Small intestine (tissue), 7 donors: Measurements from ENCODE around the gene GSX1. TPM values are rescaled to one million over a fixed set of nuclear protein-coding genes. Genes with fewer than 3 reads are reported as not detected.

Experiments used
- DNase-seq, 2 donors: peaks; one replicate each; pipeline versions ENCODE4 v3.0.0 to v3.0.0-alpha.2; 2013
- FAIRE-seq: peaks from 2 replicates; lab custom pipeline; 2012; peaks lifted over from hg19 to GRCh38; lab: Jason Lieb, UNC
- H3K27ac ChIP-seq, 3 donors: one replicate each; pipeline ENCODE4 v1.5.1; 2013; ENCODE audit warnings: low read length in 2 of 3, mild to moderate bottlenecking in 2 of 3, control low read depth in 1 of 3, inconsistent platforms in 1 of 3, low read depth in 1 of 3, moderate library complexity in 1 of 3
- H3K27me3 ChIP-seq, 3 donors: one replicate each; pipeline ENCODE4 v1.6.1; 2013; ENCODE audit warnings: low read length in 3 of 3, inconsistent platforms in 1 of 3; ENCODE audit not compliant: control insufficient read depth in 3 of 3, insufficient read depth in 3 of 3
- H3K36me3 ChIP-seq, 3 donors: one replicate each; pipeline ENCODE4 v1.6.1; 2013; ENCODE audit warnings: low read length in 3 of 3, inconsistent platforms in 1 of 3, low read depth in 1 of 3, mild to moderate bottlenecking in 1 of 3, moderate library complexity in 1 of 3; ENCODE audit not compliant: control insufficient read depth in 3 of 3, insufficient read depth in 2 of 3
- H3K4me1 ChIP-seq, 3 donors: one replicate each; pipeline ENCODE4 v1.6.1; 2013; ENCODE audit warnings: low read length in 2 of 3, inconsistent platforms in 1 of 3, low read depth in 1 of 3, mild to moderate bottlenecking in 1 of 3, moderate library complexity in 1 of 3; ENCODE audit not compliant: control insufficient read depth in 3 of 3, insufficient read depth in 2 of 3
- H3K4me3 ChIP-seq, 3 donors: one replicate each; pipeline ENCODE4 v1.5.1; 2013; ENCODE audit warnings: low read length in 3 of 3, control low read depth in 1 of 3, inconsistent platforms in 1 of 3, low read depth in 1 of 3, mild to moderate bottlenecking in 1 of 3, moderate library complexity in 1 of 3
- H3K9me3 ChIP-seq, 2 donors: one replicate each; pipeline ENCODE4 v1.6.1; 2013; ENCODE audit warnings: low read depth in 1 of 2, low read length in 1 of 2; ENCODE audit not compliant: control insufficient read depth in 2 of 2, insufficient read depth in 1 of 2
- WGBS, 3 donors: extraction: QIAGEN DNeasy Blood & Tissue Kit; methylation state at CpG; one replicate each; pipeline ENCODE4 v1.1.7; 2013; 5-methylcytosine and 5-hydroxymethylcytosine counted together
- polyA plus RNA-seq, 4 donors: library from polyadenylated mRNA; stranded (reverse) in 3 of 4; unstranded in 1 of 4; fragments of 200-250 nt in 3 of 4; fragments of 120-200 nt in 1 of 4; gene quantifications; one replicate each; pipeline versions ENCODE4 v1.2.1 to v1.2.3, GENCODE V29; 2013
- donor health status: healthy with polysubstance abuse.
- donor health status: control.
- donor health status: control.
- donor health status: Bipolar disorder and iron deficiency.
- donor health status: healthy.

The GSX1 gene
- polyA plus RNA-seq, 4 donors: not detected

DNA sequence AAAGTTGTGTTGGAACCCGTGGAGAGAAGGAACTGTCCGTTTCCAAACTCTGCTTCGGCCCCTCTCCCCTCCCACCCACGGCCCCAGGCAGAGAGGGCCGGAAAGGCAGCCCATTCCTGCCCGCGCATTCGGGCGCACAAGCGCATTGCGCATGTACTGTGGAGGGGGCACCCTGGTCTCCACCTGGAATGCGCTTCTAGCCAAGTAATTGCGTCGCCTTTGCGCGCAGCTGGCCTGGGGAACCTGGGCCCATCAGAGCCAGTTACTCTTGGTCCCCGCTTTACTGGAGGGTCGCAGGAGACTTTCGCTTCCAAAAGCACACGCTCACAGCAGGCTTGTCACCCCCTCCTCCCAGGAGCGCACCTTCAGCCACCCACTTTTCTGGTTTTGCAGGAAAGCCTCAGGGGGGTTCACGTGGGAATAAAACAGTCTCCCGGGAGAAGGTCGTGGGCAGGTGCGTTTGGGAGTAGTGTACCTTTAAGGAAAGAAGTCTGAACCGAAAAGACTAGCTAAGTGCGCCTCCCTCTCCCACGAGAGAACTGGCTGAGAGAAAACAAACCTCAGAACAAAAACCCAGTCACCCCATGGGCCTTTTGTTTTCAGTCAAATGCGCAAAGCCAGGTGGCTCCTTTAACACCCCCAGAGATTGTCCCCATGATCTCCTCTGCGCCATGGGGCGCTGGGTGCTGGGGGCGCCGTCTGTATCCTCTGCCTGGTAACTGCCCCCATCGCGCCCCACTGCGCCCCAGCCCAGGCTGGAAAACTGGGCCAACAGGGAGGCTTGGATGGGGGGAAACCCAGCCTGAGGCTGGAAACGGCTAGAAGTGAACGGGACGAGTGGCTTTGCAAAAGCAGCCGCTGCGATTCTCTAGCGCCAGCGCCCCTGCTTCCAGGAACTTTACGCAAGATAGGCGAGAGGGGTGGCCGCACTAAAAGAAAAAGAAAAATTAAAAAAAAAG lies 28.5 kb downstream of the GSX1 start:
- no peaks in the 10 kb centered on the region for H3K36me3 ChIP-seq
- DNase-seq (no peak), FAIRE-seq (no peak)
- H3K4me3 ChIP-seq: no peak overlapping the region
- WGBS, 3 donors: 2 to 8% (median 8%) methylated on average over 46 of the region's 46 CpGs
- no peaks in the 10 kb centered on the region for H3K4me1 ChIP-seq
- H3K27me3 ChIP-seq: peaks cover 13 to 89% (median 26%) of the 10 kb centered on the region in 3 donors
- H3K9me3 ChIP-seq: no peaks in the 10 kb centered on the region
- no peak overlapping the region for H3K27ac ChIP-seq

DNA sequence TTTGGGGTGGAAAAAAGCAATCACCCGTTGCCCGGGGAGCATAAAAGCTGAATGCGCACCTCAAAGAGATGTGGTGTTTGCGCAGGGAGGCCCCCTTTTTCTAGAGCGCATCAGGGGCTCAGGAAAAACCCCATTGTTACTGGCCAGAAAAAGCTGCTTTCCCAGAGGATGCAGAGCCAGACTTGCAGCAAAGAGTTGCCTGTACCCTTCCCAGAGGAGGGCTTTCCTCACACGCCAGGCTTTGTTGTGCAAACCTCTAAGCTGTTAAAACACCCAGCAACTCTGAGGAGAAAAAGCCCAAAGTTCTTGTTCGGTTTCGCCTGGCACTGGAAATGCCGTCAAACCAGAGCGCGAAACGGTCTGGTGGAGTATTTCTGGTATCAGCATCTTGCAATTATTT lies 29.3 kb downstream of the GSX1 start:
- Histone ChIP-seq H3K27me3 (peaks cover 13 to 86% (median 26%) of the 10 kb centered on the region in 3 donors), H3K9me3 (no peaks in the 10 kb centered on the region), H3K4me1 (no peaks in the 10 kb centered on the region), H3K4me3 (no peak overlapping the region), H3K27ac (no peak overlapping the region), H3K36me3 (no peaks in the 10 kb centered on the region)
- DNase-seq (no peak), FAIRE-seq (no peak)
- WGBS, 3 donors: 2 to 8% (median 3%) methylated on average over 12 of the region's 12 CpGs

DNA sequence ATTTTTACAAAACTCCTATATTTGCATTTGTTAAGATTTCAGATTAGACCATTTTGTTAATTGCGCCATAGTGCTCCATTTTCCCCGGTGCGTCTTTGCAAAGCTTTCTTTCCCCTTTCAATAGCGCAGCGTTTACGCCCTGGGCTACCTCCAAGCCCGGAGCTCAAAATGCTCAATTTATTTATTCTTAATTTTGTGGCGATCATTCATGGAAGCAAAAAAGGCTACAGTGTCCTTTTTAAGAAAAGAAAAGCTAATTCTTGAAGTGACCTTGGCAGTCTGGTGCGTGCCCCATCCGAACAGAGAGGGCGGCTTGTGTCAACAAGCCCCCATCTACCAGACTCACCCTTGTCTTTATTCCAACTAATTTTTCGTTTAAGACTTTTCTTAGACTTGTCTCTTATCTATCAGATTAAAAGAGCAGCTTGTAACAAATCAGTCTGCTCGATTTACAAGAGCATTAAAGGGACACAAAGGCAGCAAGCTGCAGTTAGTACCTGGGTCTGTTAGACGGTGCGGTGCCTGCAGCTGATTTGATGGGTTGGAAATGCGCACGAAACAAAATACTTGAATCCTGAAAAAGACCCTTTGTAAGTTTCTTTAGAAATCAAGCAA lies 30.1 kb downstream of the GSX1 start:
- no peaks in the 10 kb centered on the region for H3K9me3 ChIP-seq
- H3K4me3 ChIP-seq: no peak overlapping the region
- FAIRE-seq: no peak
- H3K27ac ChIP-seq: no peak overlapping the region
- H3K27me3 ChIP-seq: peaks cover 13 to 79% (median 26%) of the 10 kb centered on the region in 3 donors
- DNase-seq: peak in 1 of 2 donors; percentile 13
- H3K4me1 ChIP-seq: peaks cover 0 to 4% (median 0%) of the 10 kb centered on the region in 3 donors
- H3K36me3 ChIP-seq: no peaks in the 10 kb centered on the region
- 6 to 11% (median 10%) methylated on average over 17 of the region's 17 CpGs for WGBS, 3 donors

GRCh38 chr13:27822873-27823311 lies 30.6 kb downstream of the GSX1 start:
- H3K27ac ChIP-seq: no peak overlapping the region

DNA sequence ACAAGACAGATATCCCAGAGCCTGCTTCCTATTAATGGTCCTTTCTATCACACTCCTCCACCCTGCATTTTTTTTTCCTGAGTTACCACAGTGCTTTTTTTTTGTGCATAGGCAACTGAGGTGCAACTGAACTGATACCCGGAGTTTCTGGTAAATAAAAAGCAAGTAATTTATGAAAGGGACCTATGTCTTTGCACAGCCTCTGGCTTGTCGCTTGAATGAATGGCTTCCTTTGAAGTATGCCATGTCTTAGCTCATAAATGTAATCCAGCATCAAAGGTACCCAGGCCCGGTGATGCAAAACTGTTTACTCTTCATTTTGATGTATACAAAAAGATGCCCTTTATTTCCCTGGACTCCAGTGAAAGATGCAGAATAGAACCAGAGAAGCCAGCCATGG lies 31.8 kb downstream of the GSX1 start:
- no peak for FAIRE-seq
- H3K36me3 ChIP-seq: no peaks in the 10 kb centered on the region
- H3K9me3 ChIP-seq: no peaks in the 10 kb centered on the region
- H3K27ac ChIP-seq: no peak overlapping the region
- no peak overlapping the region for H3K4me3 ChIP-seq
- DNase-seq: no peak
- H3K4me1 ChIP-seq: peaks cover 0 to 4% (median 2%) of the 10 kb centered on the region in 3 donors
- peaks cover 13 to 68% (median 26%) of the 10 kb centered on the region in 3 donors for H3K27me3 ChIP-seq
- WGBS, 3 donors: 6 to 16% (median 12%) methylated on average over 3 of the region's 3 CpGs

More at GRCh38 chr13:27822873-27823311, 30.6 kb downstream of the GSX1 start:
- Histone ChIP-seq H3K27me3 (peaks cover 13 to 77% (median 26%) of the 10 kb centered on the region in 3 donors), H3K36me3 (no peaks in the 10 kb centered on the region), H3K4me3 (no peak overlapping the region), H3K9me3 (no peaks in the 10 kb centered on the region), H3K4me1 (peaks cover 0 to 4% (median 2%) of the 10 kb centered on the region in 3 donors)
- DNase-seq: peak in 1 of 2 donors; percentile 27
- no peak for FAIRE-seq
- 3 to 8% (median 8%) methylated on average over 18 of the region's 18 CpGs for WGBS, 3 donors

GRCh38 chr13:27825072-27825471 lies 32.8 kb downstream of the GSX1 start:
- Histone ChIP-seq H3K9me3 (no peaks in the 10 kb centered on the region), H3K4me3 (no peak overlapping the region), H3K27me3 (peaks cover 13 to 58% (median 23%) of the 10 kb centered on the region in 3 donors), H3K4me1 (peaks cover 0 to 4% (median 2%) of the 10 kb centered on the region in 3 donors), H3K36me3 (no peaks in the 10 kb centered on the region), H3K27ac (no peak overlapping the region)
- WGBS, 3 donors: 34 to 50% (median 47%) methylated on average over 5 of the region's 5 CpGs
- FAIRE-seq (no peak), DNase-seq (no peak)

- FAIRE-seq: no peak
- H3K9me3 ChIP-seq: no peaks in the 10 kb centered on the region
- H3K27me3 ChIP-seq: peaks cover 4 to 43% (median 13%) of the 10 kb centered on the region in 3 donors
- H3K4me1 ChIP-seq: peaks cover 0 to 4% (median 2%) of the 10 kb centered on the region in 3 donors
- WGBS, 3 donors: 3 to 7% (median 5%) methylated on average over 30 of the region's 30 CpGs
- peak overlapping the region in 1 of 3 donors; percentile 28 for H3K27ac ChIP-seq
- peak overlapping the region in 2 of 3 donors; percentile 2 to 32 for H3K4me3 ChIP-seq
- peak; percentile 88 to 94 for DNase-seq
- H3K36me3 ChIP-seq: no peaks in the 10 kb centered on the region
Measured at GRCh38 chr13:27826379-27827353, 34.4 kb downstream of the GSX1 start.
